GM19193 (cell line): ENCODE results near the gene ATP13A3.

Experiments used
- POLR2A ChIP-seq: IDR thresholded peaks from 4 replicates; pipeline ENCODE4 v1.6.1; 2011; ENCODE audit not compliant: insufficient read depth, insufficient read length; ENCODE audit errors: extremely low read depth

The ATP13A3 gene

GRCh38 chr3:194465920-194466570 is 20.8 kb downstream of the ATP13A3 start:
- TF ChIP-seq POLR2A, result no peak

GRCh38 chr3:194465246-194465645 is 21.6 kb downstream of the ATP13A3 start:
- no peak for TF ChIP-seq POLR2A

- TF ChIP-seq POLR2A, result no peak
These were observed 22.1 kb downstream of the ATP13A3 start for GRCh38 chr3:194464692-194465091.

GRCh38 chr3:194462936-194463335 is 23.9 kb downstream of the ATP13A3 start:
- TF ChIP-seq POLR2A, result no peak

- TF ChIP-seq POLR2A, result no peak
These were observed 26.2 kb downstream of the ATP13A3 start for GRCh38 chr3:194460566-194460965.

GRCh38 chr3:194458131-194458530 is 28.7 kb downstream of the ATP13A3 start:
- no peak for TF ChIP-seq POLR2A

GRCh38 chr3:194455481-194455880 is 31.3 kb downstream of the ATP13A3 start:
- TF ChIP-seq POLR2A, result no peak

- TF ChIP-seq POLR2A, result no peak
These were observed 36.5 kb downstream of the ATP13A3 start for GRCh38 chr3:194450341-194450740.

GRCh38 chr3:194449913-194450312 is 36.9 kb downstream of the ATP13A3 start:
- TF ChIP-seq POLR2A, result no peak

GRCh38 chr3:194447657-194448056 is 39.1 kb downstream of the ATP13A3 start:
- no peak for TF ChIP-seq POLR2A

GRCh38 chr3:194447161-194447560 is 39.6 kb downstream of the ATP13A3 start:
- no peak for TF ChIP-seq POLR2A

GRCh38 chr3:194446754-194447153 is 40.0 kb downstream of the ATP13A3 start:
- no peak for TF ChIP-seq POLR2A

GRCh38 chr3:194446172-194446571 is 40.6 kb downstream of the ATP13A3 start:
- no peak for TF ChIP-seq POLR2A

GRCh38 chr3:194443901-194444300 is 42.9 kb downstream of the ATP13A3 start:
- TF ChIP-seq POLR2A, result no peak

GRCh38 chr3:194440756-194441155 is 46.0 kb downstream of the ATP13A3 start:
- no peak for TF ChIP-seq POLR2A

- no peak for TF ChIP-seq POLR2A
These were observed 46.8 kb downstream of the ATP13A3 start for GRCh38 chr3:194439881-194440550.
